WERI-Rb-1 (cell line): Measurements from ENCODE around the gene RNF38.

ENCODE experiments used
- DNase-seq: peaks from one replicate; pipeline ENCODE4 v3.0.0-alpha.2; 2020
- H3K27ac ChIP-seq: fragments of 250-450 bp; sonication (Bioruptor Pico); 2 replicates; pipeline ENCODE4 v1.5.1; 2020; ENCODE audit warnings: mild to moderate bottlenecking, moderate library complexity
- H3K27me3 ChIP-seq: fragments of 250-450 bp; sonication (Bioruptor Pico); 2 replicates; pipeline ENCODE4 v1.5.1; 2021; ENCODE audit warnings: mild to moderate bottlenecking, low read depth, moderate library complexity; ENCODE audit not compliant: insufficient read depth, severe bottlenecking
- H3K36me3 ChIP-seq: fragments of 250-450 bp; sonication (Bioruptor Pico); 2 replicates; pipeline ENCODE4 v1.5.1; 2020; ENCODE audit warnings: mild to moderate bottlenecking, moderate library complexity
- H3K4me3 ChIP-seq: 2 replicates; pipeline ENCODE4 v1.5.1; 2011; ENCODE audit warnings: low read depth, mild to moderate bottlenecking, control low read depth, low read length
- H3K9me3 ChIP-seq: fragments of 250-450 bp; sonication (Bioruptor Pico); 2 replicates; pipeline ENCODE4 v1.5.1; 2021; ENCODE audit warnings: mild to moderate bottlenecking, moderate library complexity; ENCODE audit not compliant: severe bottlenecking
- TF ChIP-seq, protein P1 (sequence below): IDR thresholded peaks from 2 replicates; pipeline ENCODE4 v1.5.1; 2011; ENCODE audit warnings: low read depth, mild to moderate bottlenecking, control low read depth, inconsistent platforms, low read length

Gene RNF38

DNA sequence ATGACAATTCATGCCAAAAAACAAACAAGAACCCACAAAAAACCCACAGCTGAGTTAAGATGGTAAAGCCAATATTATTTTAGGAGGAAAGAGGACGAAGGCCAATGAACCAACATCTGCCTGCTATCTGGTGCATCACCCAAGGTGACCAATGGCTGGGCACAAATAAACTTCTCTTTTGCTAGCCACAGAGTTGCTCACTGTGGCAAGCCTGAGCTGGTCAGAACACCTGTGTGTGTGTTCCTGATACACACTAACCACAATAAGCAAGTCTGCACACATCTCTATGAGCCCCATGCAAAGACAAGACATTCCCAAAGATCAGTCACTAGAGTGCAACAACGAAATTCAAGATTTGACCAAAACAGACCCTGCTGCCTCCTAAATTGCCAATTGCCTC, 63.1 kb downstream of the RNF38 start:
- Histone ChIP-seq H3K27ac (no peak overlapping the region), H3K27me3 (no peaks in the 10 kb centered on the region), H3K9me3 (no peaks in the 10 kb centered on the region), H3K4me3 (no peak overlapping the region), H3K36me3 (peaks cover 44% of the 10 kb centered on the region)
- no peak for DNase-seq
- TF ChIP-seq, protein P1, sequence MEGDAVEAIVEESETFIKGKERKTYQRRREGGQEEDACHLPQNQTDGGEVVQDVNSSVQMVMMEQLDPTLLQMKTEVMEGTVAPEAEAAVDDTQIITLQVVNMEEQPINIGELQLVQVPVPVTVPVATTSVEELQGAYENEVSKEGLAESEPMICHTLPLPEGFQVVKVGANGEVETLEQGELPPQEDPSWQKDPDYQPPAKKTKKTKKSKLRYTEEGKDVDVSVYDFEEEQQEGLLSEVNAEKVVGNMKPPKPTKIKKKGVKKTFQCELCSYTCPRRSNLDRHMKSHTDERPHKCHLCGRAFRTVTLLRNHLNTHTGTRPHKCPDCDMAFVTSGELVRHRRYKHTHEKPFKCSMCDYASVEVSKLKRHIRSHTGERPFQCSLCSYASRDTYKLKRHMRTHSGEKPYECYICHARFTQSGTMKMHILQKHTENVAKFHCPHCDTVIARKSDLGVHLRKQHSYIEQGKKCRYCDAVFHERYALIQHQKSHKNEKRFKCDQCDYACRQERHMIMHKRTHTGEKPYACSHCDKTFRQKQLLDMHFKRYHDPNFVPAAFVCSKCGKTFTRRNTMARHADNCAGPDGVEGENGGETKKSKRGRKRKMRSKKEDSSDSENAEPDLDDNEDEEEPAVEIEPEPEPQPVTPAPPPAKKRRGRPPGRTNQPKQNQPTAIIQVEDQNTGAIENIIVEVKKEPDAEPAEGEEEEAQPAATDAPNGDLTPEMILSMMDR = no peak

DNA sequence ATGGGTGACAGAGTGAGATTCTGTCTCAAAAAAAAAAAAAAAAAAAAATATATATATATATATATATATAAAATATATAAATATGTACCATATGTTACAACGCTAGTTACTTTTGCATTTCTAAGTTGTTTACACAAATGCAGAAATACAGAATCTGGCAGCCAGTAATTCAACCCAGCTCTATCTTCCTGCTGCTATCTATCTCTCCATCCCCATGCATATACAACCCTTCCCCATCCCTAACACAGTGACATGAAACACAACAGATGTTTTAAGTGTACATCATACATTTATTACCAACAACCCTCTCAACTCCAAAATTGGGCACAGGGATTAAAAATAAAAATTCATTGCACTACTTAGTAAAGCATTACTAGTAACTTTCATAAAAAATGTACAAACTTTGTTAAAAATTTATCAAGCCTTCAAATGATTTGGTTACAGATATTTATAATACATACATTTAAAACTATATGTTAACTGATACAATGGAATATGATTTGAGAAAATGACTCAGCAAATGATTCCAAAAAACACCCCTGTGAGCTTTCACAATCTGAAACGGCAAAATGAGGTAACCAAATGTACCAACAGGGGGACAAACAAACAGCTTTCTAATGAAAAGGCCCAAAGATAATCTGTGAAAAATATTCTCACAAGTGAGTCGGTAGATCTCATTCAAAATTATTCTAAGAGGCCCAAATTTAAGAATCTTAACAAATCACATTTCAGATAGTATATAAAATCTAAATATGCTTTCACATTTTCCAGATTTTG, 63.8 kb downstream of the RNF38 start:
- no peak overlapping the region for H3K27ac ChIP-seq
- TF ChIP-seq, protein P1 = no peak
- no peak for DNase-seq

DNA sequence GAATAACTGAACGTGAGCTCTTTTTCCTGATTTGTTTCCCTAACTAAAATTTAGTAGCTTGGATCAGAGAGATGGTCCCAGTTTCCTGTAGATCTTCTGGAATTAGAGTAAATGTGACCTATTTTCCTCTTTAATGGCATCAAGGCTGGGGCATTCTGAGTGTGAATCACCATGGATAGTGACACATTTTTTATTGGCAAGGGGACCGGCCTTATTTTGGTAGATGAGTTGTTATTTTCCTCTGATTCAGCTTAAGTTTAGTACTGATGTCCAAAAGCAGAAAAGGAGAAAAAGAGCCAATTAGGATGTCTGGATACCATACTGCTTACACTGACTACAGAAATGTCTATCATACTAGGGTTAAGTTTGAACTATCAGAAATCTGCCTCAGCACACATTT, 68.1 kb downstream of the RNF38 start:
- no peaks in the 10 kb centered on the region for H3K27me3 ChIP-seq
- DNase-seq = no peak
- H3K4me3 ChIP-seq = no peak overlapping the region
- peaks cover 2% of the 10 kb centered on the region for H3K36me3 ChIP-seq
- H3K9me3 ChIP-seq = no peaks in the 10 kb centered on the region
- TF ChIP-seq, protein P1 = no peak
- no peak overlapping the region for H3K27ac ChIP-seq

More for the DNA sequence above, 63.8 kb downstream of the RNF38 start:
- H3K27me3 ChIP-seq = no peaks in the 10 kb centered on the region
- H3K36me3 ChIP-seq = peaks cover 41% of the 10 kb centered on the region
- H3K9me3 ChIP-seq = no peaks in the 10 kb centered on the region
- no peak overlapping the region for H3K4me3 ChIP-seq

DNA sequence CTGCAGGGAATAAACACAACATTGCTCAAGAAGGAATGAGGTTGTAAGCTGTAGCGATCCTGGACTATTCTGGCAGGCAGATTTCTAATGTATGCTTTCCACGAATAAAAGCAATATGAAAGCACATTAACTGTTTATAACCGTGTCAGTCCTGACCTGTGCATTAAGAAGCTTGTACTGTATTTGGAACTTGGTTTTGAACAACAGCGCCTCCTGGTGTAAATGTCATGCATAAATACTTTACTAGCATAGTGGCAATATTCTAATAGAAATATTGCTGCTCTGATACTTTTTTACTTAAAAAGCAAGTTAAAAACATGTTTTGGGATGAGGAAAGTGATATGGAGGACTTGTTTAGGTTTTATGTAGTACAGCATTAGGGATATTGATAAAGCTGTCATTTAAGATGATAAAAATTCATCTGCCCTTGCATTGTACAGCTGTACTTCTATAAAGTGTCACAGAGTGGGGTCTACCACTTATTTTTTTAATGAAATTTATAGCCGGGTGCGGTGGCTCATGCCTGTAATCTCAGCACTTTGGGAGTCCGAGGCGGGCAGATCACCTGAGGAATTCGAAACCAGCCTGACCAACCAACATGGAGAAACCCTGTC, 71.2 kb downstream of the RNF38 start:
- peak; percentile 55 for DNase-seq
- H3K4me3 ChIP-seq = no peak overlapping the region
- no peaks in the 10 kb centered on the region for H3K9me3 ChIP-seq
- no peaks in the 10 kb centered on the region for H3K36me3 ChIP-seq
- no peak overlapping the region for H3K27ac ChIP-seq
- H3K27me3 ChIP-seq = no peaks in the 10 kb centered on the region
- TF ChIP-seq, protein P1 = peak; percentile 52

DNA sequence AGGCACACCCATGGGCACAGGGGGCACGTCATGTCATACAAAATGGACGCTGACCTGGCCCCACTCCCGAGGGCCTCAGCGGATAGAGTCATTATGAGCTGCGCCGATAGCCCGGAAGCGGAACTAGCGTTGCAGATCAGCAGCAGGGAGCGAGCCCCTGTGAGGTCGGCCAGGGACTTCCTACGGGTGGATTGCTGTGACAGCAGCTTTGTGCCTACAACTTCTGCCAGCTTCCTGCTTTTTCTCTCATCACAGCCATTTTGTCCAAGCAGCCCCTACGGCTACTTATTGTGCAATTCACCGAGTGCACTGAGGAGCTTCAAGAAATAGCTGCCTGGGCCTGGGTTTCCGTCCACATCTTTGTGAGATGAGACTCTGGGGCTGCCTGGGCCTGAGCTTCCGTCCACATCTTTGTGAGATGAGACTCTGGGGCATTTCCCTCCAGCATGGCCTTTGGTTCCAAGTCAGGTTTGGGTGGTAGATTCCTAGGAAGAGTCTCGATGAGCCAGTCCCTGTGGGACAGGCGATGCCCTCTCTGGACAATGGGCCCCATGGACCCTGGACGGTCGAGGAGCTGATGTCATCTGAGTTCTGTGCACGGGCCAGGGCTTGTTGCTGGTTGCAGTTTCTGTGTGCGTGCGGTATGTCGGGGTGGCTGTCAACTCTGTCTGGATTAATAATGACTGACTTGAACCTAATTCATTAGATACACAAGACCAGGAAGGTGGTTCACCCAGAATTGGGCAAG, 74.8 kb downstream of the RNF38 start:
- no peaks in the 10 kb centered on the region for H3K27me3 ChIP-seq
- no peaks in the 10 kb centered on the region for H3K36me3 ChIP-seq
- no peak for DNase-seq
- TF ChIP-seq, protein P1 = no peak
- H3K9me3 ChIP-seq = peaks cover 5% of the 10 kb centered on the region
- H3K27ac ChIP-seq = no peak overlapping the region
- H3K4me3 ChIP-seq = no peak overlapping the region
